GM12865 (cell line): Measurements from ENCODE around the gene HTR1D.

Experiments
- DNase-seq: peaks from one replicate; pipeline ENCODE4 v3.0.0; 2010; ENCODE audit warnings: low read depth
- H3K4me3 ChIP-seq: 2 replicates; pipeline ENCODE4 v1.5.1; 2011; ENCODE audit warnings: mild to moderate bottlenecking, low read depth, low read length, control low read depth
- CTCF ChIP-seq: IDR thresholded peaks from 2 replicates; pipeline ENCODE4 v1.5.1; 2011; ENCODE audit warnings: low read length, control low read depth, low read depth, inconsistent platforms; ENCODE audit not compliant: insufficient read depth; ENCODE audit errors: missing control alignments

Gene HTR1D

DNA sequence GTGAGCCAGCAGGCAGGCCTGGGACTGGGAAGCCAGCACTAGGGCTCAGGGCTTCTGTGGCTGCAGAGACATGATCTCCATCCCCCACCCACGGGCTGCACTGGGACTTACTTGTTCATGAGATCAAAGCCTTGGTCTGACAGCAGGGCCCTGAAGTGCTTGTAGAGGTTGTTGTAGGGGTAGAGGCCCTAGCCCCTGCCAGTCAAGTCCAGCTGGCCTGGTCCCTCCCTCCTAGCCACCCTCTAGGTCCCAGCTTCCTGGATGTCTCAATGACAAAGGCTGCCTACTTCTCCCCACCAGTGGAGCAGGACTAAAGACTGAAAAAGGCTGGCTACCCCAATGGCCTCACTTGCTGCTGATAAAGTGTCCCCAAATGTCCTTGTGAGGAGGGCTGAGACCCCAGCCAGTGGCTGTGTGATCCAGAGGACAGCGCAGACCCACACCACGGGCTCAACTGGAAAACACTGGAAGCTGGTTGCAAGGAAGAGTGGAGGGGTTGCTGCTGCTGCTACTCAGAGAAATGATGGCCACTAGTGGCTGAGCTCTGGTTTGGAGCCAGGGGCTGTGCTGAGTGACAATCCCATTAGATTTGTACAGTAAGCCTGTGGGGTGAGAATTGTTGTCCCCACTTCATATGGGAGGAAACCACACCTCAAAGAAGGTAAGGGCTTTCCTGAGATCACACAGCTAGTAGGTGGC, 1.4 kb downstream of the HTR1D start:
- H3K4me3 ChIP-seq, result no peak overlapping the region
- TF ChIP-seq CTCF, result no peak
- DNase-seq, result no peak

GRCh38 chr1:23215291-23215690, 2.0 kb downstream of the HTR1D start:
- no peak for DNase-seq
- no peak overlapping the region for H3K4me3 ChIP-seq
- no peak for TF ChIP-seq CTCF

GRCh38 chr1:23214640-23215039, 2.7 kb downstream of the HTR1D start:
- H3K4me3 ChIP-seq, result no peak overlapping the region
- DNase-seq, result no peak
- no peak for TF ChIP-seq CTCF

DNA sequence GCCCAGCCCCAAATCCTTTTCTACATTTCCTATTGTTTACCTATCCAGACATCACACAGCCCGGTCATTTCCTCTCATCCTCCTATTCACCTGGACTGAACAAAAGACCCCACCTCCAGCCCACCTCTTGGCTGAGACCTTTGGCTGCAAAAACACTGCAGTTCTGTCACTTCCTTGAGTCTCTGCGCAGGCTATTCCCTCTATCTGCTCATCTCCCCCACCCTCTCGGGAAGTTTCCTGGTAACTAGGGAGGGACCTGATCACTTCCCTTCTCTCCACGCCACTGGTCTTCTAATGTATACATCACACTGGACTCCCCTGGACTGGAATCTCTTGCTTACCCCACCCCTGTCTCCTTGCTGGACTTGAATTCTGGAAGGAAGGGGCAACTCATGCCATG, 5.3 kb downstream of the HTR1D start:
- H3K4me3 ChIP-seq, result no peak overlapping the region
- no peak for DNase-seq
- TF ChIP-seq CTCF, result no peak

GRCh38 chr1:23210963-23211362, 6.3 kb downstream of the HTR1D start:
- DNase-seq, result no peak

GRCh38 chr1:23210351-23210785, 6.9 kb downstream of the HTR1D start:
- H3K4me3 ChIP-seq, result no peak overlapping the region
- no peak for TF ChIP-seq CTCF
- DNase-seq, result no peak

More at GRCh38 chr1:23210963-23211362, 6.3 kb downstream of the HTR1D start:
- no peak overlapping the region for H3K4me3 ChIP-seq
- no peak for TF ChIP-seq CTCF

GRCh38 chr1:23209770-23210169, 7.5 kb downstream of the HTR1D start:
- no peak for DNase-seq
- no peak overlapping the region for H3K4me3 ChIP-seq
- TF ChIP-seq CTCF, result no peak
